MCF 10A (cell line): ENCODE data around the gene PIEZO2. TPM values are rescaled to one million over a fixed set of nuclear protein-coding genes. Genes with fewer than 3 reads are reported as not detected.
A peak's percentile ranks its signal among the peaks of the same experiment; 100 is the strongest.
"Not testable (repeated sequence)": the region's sequence is repeated elsewhere in the genome, so short reads cannot be mapped to it uniquely, and the experiment has no call there.

Experiments used
- BruUV-seq: library from RNA; stranded (reverse); fragments of 400-500 nt; replicated peaks from 2 replicates; lab custom pipeline; 2021; lab: Mats Ljungman, UMichigan
- CTCF ChIA-PET: fragments of 300-600 bp; sonication (Branson Sonifier 250); formaldehyde crosslinking; extraction: SDS; loops from one replicate; lab custom pipeline; 2021; ENCODE audit warnings: antibody characterized with exemption, inconsistent platforms; lab: Yijun Ruan, JAX
- POLR2A ChIA-PET: fragments of 300-600, 350-650 bp; sonication (Branson Sonifier 250); formaldehyde crosslinking; extraction: SDS; loops from one replicate; lab custom pipeline; 2020; ENCODE audit warnings: antibody characterized with exemption, inconsistent platforms; lab: Yijun Ruan, JAX
- DNase-seq: peaks from one replicate; pipeline ENCODE4 v3.0.0-alpha.2; 2018; ENCODE audit not compliant: unreplicated experiment
- H3K27ac Mint-ChIP-seq: one replicate; pipeline ENCODE4 v1.8.0; 2022; ENCODE audit warnings: mild to moderate bottlenecking, low read depth, mixed read lengths; ENCODE audit not compliant: unreplicated experiment
- H3K27me3 Mint-ChIP-seq: one replicate; pipeline ENCODE4 v1.8.0; 2022; ENCODE audit warnings: mixed read lengths; ENCODE audit not compliant: insufficient read depth, unreplicated experiment
- H3K36me3 Mint-ChIP-seq: one replicate; pipeline ENCODE4 v1.8.0; 2022; ENCODE audit warnings: mild to moderate bottlenecking, moderate library complexity, mixed read lengths; ENCODE audit not compliant: insufficient read depth, unreplicated experiment
- H3K4me1 Mint-ChIP-seq: one replicate; pipeline ENCODE4 v1.8.0; 2022; ENCODE audit warnings: mixed read lengths; ENCODE audit not compliant: insufficient read depth, unreplicated experiment
- H3K4me3 Mint-ChIP-seq: one replicate; pipeline ENCODE4 v1.8.0; 2022; ENCODE audit warnings: mild to moderate bottlenecking, moderate library complexity, mixed read lengths; ENCODE audit not compliant: unreplicated experiment
- H3K9me3 Mint-ChIP-seq: one replicate; pipeline ENCODE4 v1.8.0; 2022; ENCODE audit warnings: mixed read lengths; ENCODE audit not compliant: unreplicated experiment
- CTCF ChIP-seq: fragments of 200-600 bp; IDR thresholded peaks from one replicate; pipeline ENCODE4 v1.8.0; 2022; ENCODE audit warnings: antibody characterized with exemption, mild to moderate bottlenecking; ENCODE audit not compliant: unreplicated experiment
- intact Hi-C: fragments of 100-400 bp; cut with micrococcal nuclease; formaldehyde crosslinking; loops from 2 replicates; pipeline ENCODE4 v1.14.1; 2022
- total RNA-seq: library from RNA; stranded (reverse); gene quantifications from 2 replicates; pipeline ENCODE4 v1.2.3, GENCODE V29; 2022

Gene PIEZO2
- total RNA-seq, 1 experiment from 2014 or later, result 0.49 TPM

- Mint-ChIP-seq H3K9me3 (no peaks in the 10 kb centered on the region), H3K4me1 (peaks cover 20% of the 10 kb centered on the region), H3K36me3 (no peaks in the 10 kb centered on the region), H3K27ac (peak overlapping the region; percentile 32), H3K4me3 (no peak overlapping the region), H3K27me3 (no peaks in the 10 kb centered on the region)
- POLR2A ChIA-PET, result no interaction called here
- CTCF ChIA-PET, result no interaction called here
- no peak for DNase-seq
- no peak for TF ChIP-seq CTCF
- BruUV-seq, result no TSS peak
- intact Hi-C loops, result no loop called here
Measured at GRCh38 chr18:10919851-10920250, 229.5 kb downstream of the PIEZO2 start.

GRCh38 chr18:10916865-10917264 lies 232.5 kb downstream of the PIEZO2 start:
- Mint-ChIP-seq H3K9me3 (no peaks in the 10 kb centered on the region), H3K27ac (no peak overlapping the region), H3K27me3 (no peaks in the 10 kb centered on the region), H3K4me3 (no peak overlapping the region), H3K36me3 (no peaks in the 10 kb centered on the region), H3K4me1 (peaks cover 6% of the 10 kb centered on the region)
- BruUV-seq, result no TSS peak
- ChIA-PET CTCF (no interaction called here), POLR2A (no interaction called here)
- TF ChIP-seq CTCF, result no peak
- no peak for DNase-seq
- intact Hi-C loops, result no loop called here

GRCh38 chr18:10916387-10916786 lies 233.0 kb downstream of the PIEZO2 start:
- intact Hi-C loops, result no loop called here
- no peaks in the 10 kb centered on the region for H3K36me3 Mint-ChIP-seq
- peaks cover 6% of the 10 kb centered on the region for H3K4me1 Mint-ChIP-seq
- H3K9me3 Mint-ChIP-seq, result no peaks in the 10 kb centered on the region
- no peak overlapping the region for H3K27ac Mint-ChIP-seq
- ChIA-PET CTCF (no interaction called here), POLR2A (no interaction called here)
- no TSS peak for BruUV-seq
- TF ChIP-seq CTCF, result no peak
- no peak overlapping the region for H3K4me3 Mint-ChIP-seq
- no peak for DNase-seq
- no peaks in the 10 kb centered on the region for H3K27me3 Mint-ChIP-seq

- H3K4me3 Mint-ChIP-seq, BruUV-seq, H3K27me3 Mint-ChIP-seq, POLR2A ChIA-PET, H3K9me3 Mint-ChIP-seq, H3K36me3 Mint-ChIP-seq, intact Hi-C loops, H3K4me1 Mint-ChIP-seq, H3K27ac Mint-ChIP-seq, CTCF ChIA-PET, DNase-seq: not testable (repeated sequence)
Measured at GRCh38 chr18:10915748-10916147, 233.6 kb downstream of the PIEZO2 start.

- H3K9me3 Mint-ChIP-seq, H3K4me1 Mint-ChIP-seq, H3K4me3 Mint-ChIP-seq, H3K27me3 Mint-ChIP-seq, DNase-seq, H3K27ac Mint-ChIP-seq, intact Hi-C loops, BruUV-seq, CTCF ChIA-PET, H3K36me3 Mint-ChIP-seq: not testable (repeated sequence)
- POLR2A ChIA-PET, result interaction anchor here (1.3 to 1.4 kb wide), 2 partner anchors 11 to 91 kb away, joined by 3 to 8 read pairs; no protein-coding TSS in a partner anchor
Measured at GRCh38 chr18:10914610-10915009, 234.8 kb downstream of the PIEZO2 start.
